Umbilical cord (tissue), 2 donors: ENCODE data around the gene LRP1B. TPM values are rescaled to one million over a fixed set of nuclear protein-coding genes. Genes with fewer than 3 reads are reported as not detected.

Source experiments
- DNase-seq: peaks from one replicate; pipeline ENCODE4 v3.0.0-alpha.2; 2015; ENCODE audit warnings: low spot score
- total RNA-seq: library from RNA; depleted of rRNA; stranded (reverse); fragments of >200 nt; gene quantifications from one replicate; pipeline ENCODE4 v1.2.3, GENCODE V29; 2014; ENCODE audit warnings: low replicate concordance; ENCODE audit not compliant: insufficient read depth

LRP1B gene
- total RNA-seq, 1 donor from 2014 or later: 0.96 TPM

- no peak for DNase-seq
Observed at GRCh38 chr2:141517852-141518421, 612.9 kb downstream of the LRP1B start.

GRCh38 chr2:141517180-141517851 lies 613.5 kb downstream of the LRP1B start:
- DNase-seq: no peak

- DNase-seq: no peak
Observed at GRCh38 chr2:141515931-141516330, 614.9 kb downstream of the LRP1B start.

- DNase-seq: no peak
Observed at GRCh38 chr2:141513853-141514252, 617.0 kb downstream of the LRP1B start.

GRCh38 chr2:141508806-141509595 lies 621.8 kb downstream of the LRP1B start:
- DNase-seq: no peak

GRCh38 chr2:141508086-141508752 lies 622.6 kb downstream of the LRP1B start:
- no peak for DNase-seq

- DNase-seq: no peak
Observed at GRCh38 chr2:141506135-141506534, 624.7 kb downstream of the LRP1B start.

- no peak for DNase-seq
Observed at GRCh38 chr2:141501752-141502151, 629.1 kb downstream of the LRP1B start.

- DNase-seq: no peak
Observed at GRCh38 chr2:141499123-141499522, 631.7 kb downstream of the LRP1B start.

- no peak for DNase-seq
Observed at GRCh38 chr2:141498561-141498960, 632.3 kb downstream of the LRP1B start.

GRCh38 chr2:141497272-141497671 lies 633.5 kb downstream of the LRP1B start:
- DNase-seq: no peak

- DNase-seq: no peak
Observed at GRCh38 chr2:141496810-141497209, 634.0 kb downstream of the LRP1B start.

- no peak for DNase-seq
Observed at GRCh38 chr2:141493936-141494335, 636.9 kb downstream of the LRP1B start.

- DNase-seq: no peak
Observed at GRCh38 chr2:141492816-141493215, 638.0 kb downstream of the LRP1B start.

GRCh38 chr2:141490886-141491285 lies 639.9 kb downstream of the LRP1B start:
- no peak for DNase-seq

GRCh38 chr2:141482697-141483096 lies 648.1 kb downstream of the LRP1B start:
- no peak for DNase-seq

- no peak for DNase-seq
Observed at GRCh38 chr2:141475801-141476200, 655.0 kb downstream of the LRP1B start.

- peak; percentile 62 for DNase-seq
Observed at GRCh38 chr2:141468761-141469160, 662.1 kb downstream of the LRP1B start.

- no peak for DNase-seq
Observed at GRCh38 chr2:141467331-141467730, 663.5 kb downstream of the LRP1B start.

- DNase-seq: no peak
Observed at GRCh38 chr2:141464995-141465394, 665.8 kb downstream of the LRP1B start.

- no peak for DNase-seq
Observed at GRCh38 chr2:141458351-141458750, 672.5 kb downstream of the LRP1B start.

- no peak for DNase-seq
Observed at GRCh38 chr2:141455877-141456276, 674.9 kb downstream of the LRP1B start.
